Calu3 (cell line): ENCODE measurements around the gene PLEK2. TPM values are rescaled to one million over a fixed set of nuclear protein-coding genes. Genes with fewer than 3 reads are reported as not detected.
"Not testable (repeated sequence)": the region's sequence is repeated elsewhere in the genome, so short reads cannot be mapped to it uniquely, and the experiment has no call there.

Experiments used
- BruUV-seq: library from RNA; stranded (reverse); fragments of 400-500 nt; replicated peaks from 2 replicates; lab custom pipeline; 2021; lab: Mats Ljungman, UMichigan
- CTCF ChIA-PET: fragments of 300-600 bp; sonication (Branson Sonifier 250); formaldehyde crosslinking; loops from one replicate; lab custom pipeline; 2022; ENCODE audit warnings: antibody characterized with exemption; lab: Charles Lee
- DNase-seq: peaks from one replicate; pipeline ENCODE4 v3.0.0; 2022
- H3K27ac Mint-ChIP-seq: one replicate; pipeline ENCODE4 v1.8.0; 2022; ENCODE audit warnings: mixed read lengths; ENCODE audit not compliant: unreplicated experiment
- H3K27me3 Mint-ChIP-seq: one replicate; pipeline ENCODE4 v1.8.0; 2022; ENCODE audit warnings: mixed read lengths; ENCODE audit not compliant: unreplicated experiment
- H3K36me3 Mint-ChIP-seq: one replicate; pipeline ENCODE4 v1.8.0; 2022; ENCODE audit warnings: mild to moderate bottlenecking, moderate library complexity, mixed read lengths; ENCODE audit not compliant: insufficient read depth, unreplicated experiment
- H3K4me1 Mint-ChIP-seq: one replicate; pipeline ENCODE4 v1.8.0; 2022; ENCODE audit warnings: mild to moderate bottlenecking, low read depth, mixed read lengths; ENCODE audit not compliant: unreplicated experiment
- H3K4me3 Mint-ChIP-seq: one replicate; pipeline ENCODE4 v1.8.0; 2022; ENCODE audit warnings: mild to moderate bottlenecking, low read depth, moderate library complexity, mixed read lengths; ENCODE audit not compliant: unreplicated experiment
- H3K9me3 Mint-ChIP-seq: one replicate; pipeline ENCODE4 v1.8.0; 2022; ENCODE audit warnings: low read depth, mixed read lengths; ENCODE audit not compliant: unreplicated experiment
- intact Hi-C: fragments of 100-400 bp; cut with micrococcal nuclease; formaldehyde crosslinking; loops from one replicate; pipeline ENCODE4 v1.10.0; 2022; ENCODE audit not compliant: unreplicated experiment
- microRNA-seq: library from miRNA; unstranded; fragments of <30 nt; microRNA quantifications from one replicate; pipeline ENCODE4 v1.2.0, GENCODE V29; 2022
- total RNA-seq: library from RNA; stranded (reverse); gene quantifications from 2 replicates; pipeline ENCODE4 v1.2.3, GENCODE V29; 2022
- TF ChIP-seq, protein P1 (sequence below): fragments of 200-600 bp; IDR thresholded peaks from one replicate; pipeline ENCODE4 v1.8.0; 2022; ENCODE audit warnings: antibody characterized with exemption; ENCODE audit not compliant: unreplicated experiment

The PLEK2 gene
- total RNA-seq, 1 experiment from 2014 or later: 39.5 TPM

DNA sequence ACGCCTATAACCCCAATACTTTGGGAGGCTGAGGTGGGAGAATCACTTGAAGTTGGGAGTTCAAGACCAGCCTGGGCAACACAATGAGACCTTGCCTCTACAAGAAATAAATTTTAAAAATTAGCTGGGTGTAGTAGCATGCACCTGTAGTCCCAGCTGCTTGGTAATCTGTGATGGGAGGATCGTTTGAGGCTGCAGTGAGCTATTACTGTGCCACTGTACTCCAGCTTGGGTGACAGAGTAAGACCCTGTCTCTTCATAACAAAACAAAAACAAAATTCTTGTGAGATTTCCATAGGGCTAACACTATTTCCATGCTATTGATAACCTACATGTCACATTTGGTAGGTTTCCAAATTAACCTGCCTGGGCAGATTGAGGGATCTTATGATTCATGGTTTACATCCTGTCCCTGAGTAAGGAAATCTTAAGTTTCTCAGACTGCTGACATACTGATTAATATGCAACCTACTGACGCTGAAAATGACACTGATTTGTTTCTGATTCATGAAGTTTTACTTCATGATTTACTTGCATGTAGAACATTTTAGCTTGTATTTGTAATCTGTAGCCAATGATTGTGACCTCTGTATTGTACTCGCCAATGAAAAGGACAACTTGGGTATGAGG lies 68.2 kb downstream of the PLEK2 start:
- CTCF ChIA-PET: no interaction called here
- intact Hi-C loops: no loop called here
- H3K27ac Mint-ChIP-seq: no peak overlapping the region
- H3K4me1 Mint-ChIP-seq: no peaks in the 10 kb centered on the region
- TF ChIP-seq, protein P1, sequence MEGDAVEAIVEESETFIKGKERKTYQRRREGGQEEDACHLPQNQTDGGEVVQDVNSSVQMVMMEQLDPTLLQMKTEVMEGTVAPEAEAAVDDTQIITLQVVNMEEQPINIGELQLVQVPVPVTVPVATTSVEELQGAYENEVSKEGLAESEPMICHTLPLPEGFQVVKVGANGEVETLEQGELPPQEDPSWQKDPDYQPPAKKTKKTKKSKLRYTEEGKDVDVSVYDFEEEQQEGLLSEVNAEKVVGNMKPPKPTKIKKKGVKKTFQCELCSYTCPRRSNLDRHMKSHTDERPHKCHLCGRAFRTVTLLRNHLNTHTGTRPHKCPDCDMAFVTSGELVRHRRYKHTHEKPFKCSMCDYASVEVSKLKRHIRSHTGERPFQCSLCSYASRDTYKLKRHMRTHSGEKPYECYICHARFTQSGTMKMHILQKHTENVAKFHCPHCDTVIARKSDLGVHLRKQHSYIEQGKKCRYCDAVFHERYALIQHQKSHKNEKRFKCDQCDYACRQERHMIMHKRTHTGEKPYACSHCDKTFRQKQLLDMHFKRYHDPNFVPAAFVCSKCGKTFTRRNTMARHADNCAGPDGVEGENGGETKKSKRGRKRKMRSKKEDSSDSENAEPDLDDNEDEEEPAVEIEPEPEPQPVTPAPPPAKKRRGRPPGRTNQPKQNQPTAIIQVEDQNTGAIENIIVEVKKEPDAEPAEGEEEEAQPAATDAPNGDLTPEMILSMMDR: no peak
- no peaks in the 10 kb centered on the region for H3K27me3 Mint-ChIP-seq
- H3K36me3 Mint-ChIP-seq: peaks cover 12% of the 10 kb centered on the region
- no peak for DNase-seq
- BruUV-seq: no TSS peak
- no peak overlapping the region for H3K4me3 Mint-ChIP-seq
- H3K9me3 Mint-ChIP-seq: no peaks in the 10 kb centered on the region

DNA sequence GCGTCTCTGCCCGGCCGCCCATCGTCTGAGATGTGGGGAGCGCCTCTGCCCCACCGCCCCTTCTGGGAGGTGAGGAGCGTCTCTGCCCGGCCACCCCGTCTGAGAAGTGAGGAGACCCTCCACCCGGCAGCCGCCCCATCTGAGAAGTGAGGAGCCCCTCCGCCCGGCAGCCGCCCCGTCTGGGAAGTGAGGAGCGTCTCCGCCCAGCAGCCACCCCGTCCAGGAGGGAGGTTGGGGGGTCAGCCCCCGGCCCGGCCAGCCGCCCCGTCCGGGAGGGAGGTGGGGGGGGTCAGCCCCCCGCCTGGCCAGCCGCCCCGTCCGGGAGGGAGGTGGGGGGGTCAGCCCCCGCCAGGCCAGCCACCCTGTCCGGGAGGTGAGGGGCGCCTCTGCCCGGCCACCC lies 70.7 kb downstream of the PLEK2 start:
- peaks cover 11% of the 10 kb centered on the region for H3K36me3 Mint-ChIP-seq
- H3K4me1 Mint-ChIP-seq, H3K27ac Mint-ChIP-seq, H3K9me3 Mint-ChIP-seq, H3K27me3 Mint-ChIP-seq, H3K4me3 Mint-ChIP-seq, DNase-seq, BruUV-seq, intact Hi-C loops, CTCF ChIA-PET: not testable (repeated sequence)

Small RNA genes within 50 kb of the gene (microRNA-seq; reads per million reads assigned to microRNA genes)
- not detected for gene MIR5694

Other genes with a start within 250 kb of the PLEK2 start
- gene GARIN2, start 222.7 kb downstream of the PLEK2 start, total RNA-seq: 0.20 and 0.78 TPM in 2 replicates
- 35.0 and 40.4 TPM in 2 replicates for gene PALS1, start 170.7 kb downstream of the PLEK2 start, total RNA-seq
- gene ATP6V1D, start 52.4 kb downstream of the PLEK2 start, total RNA-seq: 45.1 and 53.3 TPM in 2 replicates
- 148 and 161 TPM in 2 replicates for gene EIF2S1, start 51.8 kb downstream of the PLEK2 start, total RNA-seq
- 0.76 and 2.5 TPM in 2 replicates for gene TMEM229B, start 76.6 kb upstream of the PLEK2 start, total RNA-seq
- 11.8 and 13.6 TPM in 2 replicates for gene PLEKHH1, start 121.1 kb upstream of the PLEK2 start, total RNA-seq
- 19.0 and 19.7 TPM in 2 replicates for gene PIGH, start 188.1 kb upstream of the PLEK2 start, total RNA-seq
- 11.2 and 18.4 TPM in 2 replicates for gene ARG2, start 207.8 kb upstream of the PLEK2 start, total RNA-seq